ENCODE measurements around the gene NUMB.

NUMB gene

GRCh38 chr14:73466861-73467260, 8.5 kb upstream of the NUMB start:
- TF ChIP-seq CTCF (IDR thresholded peaks at IDR 0.05; ENCODE audit: extremely low read depth, insufficient read depth, missing control alignments) = no peak
- no peak for DNase-seq (ENCODE audit: low spot score)
- in situ Hi-C loops (cut with MboI; ENCODE audit: low pct_unique_long_range_greater_than_20kb, low sequenced_read_pairs, unreplicated experiment) = loop anchor here (10.0 kb wide), 1 partner anchor 172 kb away; no protein-coding TSS in a partner anchor

- in situ Hi-C loops (cut with MboI; ENCODE audit: low pct_unique_long_range_greater_than_20kb, low sequenced_read_pairs, unreplicated experiment) = loop anchor here (10.0 kb wide), 1 partner anchor 171 kb away; no protein-coding TSS in a partner anchor
- no peak for TF ChIP-seq CTCF (IDR thresholded peaks at IDR 0.05; ENCODE audit: extremely low read depth, insufficient read depth, missing control alignments)
- DNase-seq (ENCODE audit: low spot score) = no peak
Observed at GRCh38 chr14:73465823-73466532, 7.6 kb upstream of the NUMB start.

GRCh38 chr14:73463411-73463810, 5.1 kb upstream of the NUMB start:
- no peak for TF ChIP-seq CTCF (IDR thresholded peaks at IDR 0.05; ENCODE audit: extremely low read depth, insufficient read depth, missing control alignments)
- no peak for DNase-seq (ENCODE audit: low spot score)
- in situ Hi-C loops (cut with MboI; ENCODE audit: low pct_unique_long_range_greater_than_20kb, low sequenced_read_pairs, unreplicated experiment) = loop anchor here (10.0 kb wide), 1 partner anchor 169 kb away; no protein-coding TSS in a partner anchor

- in situ Hi-C loops (cut with MboI; ENCODE audit: low pct_unique_long_range_greater_than_20kb, low sequenced_read_pairs, unreplicated experiment) = loop anchor here (10.0 kb wide), 1 partner anchor 168 kb away; no protein-coding TSS in a partner anchor
- no peak for DNase-seq (ENCODE audit: low spot score)
- TF ChIP-seq CTCF (IDR thresholded peaks at IDR 0.05; ENCODE audit: extremely low read depth, insufficient read depth, missing control alignments) = no peak
Observed at GRCh38 chr14:73462815-73463214, 4.5 kb upstream of the NUMB start.

- in situ Hi-C loops (cut with MboI; ENCODE audit: low pct_unique_long_range_greater_than_20kb, low sequenced_read_pairs, unreplicated experiment) = loop anchor here (10.0 kb wide), 1 partner anchor 167 kb away; no protein-coding TSS in a partner anchor
- DNase-seq (ENCODE audit: low spot score) = no peak
- TF ChIP-seq CTCF (IDR thresholded peaks at IDR 0.05; ENCODE audit: extremely low read depth, insufficient read depth, missing control alignments) = no peak
Observed at GRCh38 chr14:73462048-73462715, 3.8 kb upstream of the NUMB start.

- DNase-seq (ENCODE audit: low spot score) = no peak
- no peak for TF ChIP-seq CTCF (IDR thresholded peaks at IDR 0.05; ENCODE audit: extremely low read depth, insufficient read depth, missing control alignments)
- in situ Hi-C loops (cut with MboI; ENCODE audit: low pct_unique_long_range_greater_than_20kb, low sequenced_read_pairs, unreplicated experiment) = loop anchor here (10.0 kb wide), 1 partner anchor 167 kb away; no protein-coding TSS in a partner anchor
Observed at GRCh38 chr14:73461478-73462047, 3.2 kb upstream of the NUMB start.

Data from GM13977 (cell line).